Activated CD4-positive, alpha-beta T cell treated with anti-CD3 and anti-CD28 coated beads, Interleukin-2, Interleukin-4, amounts not matched to agents 100 ng/mL and 50 ng/mL, durations not matched to agents 16 hours and 8 hours (primary cell): ENCODE data around the gene PHACTR4.
"Not testable (repeated sequence)": the region's sequence is repeated elsewhere in the genome, so short reads cannot be mapped to it uniquely, and the experiment has no call there.

ENCODE experiments used
- DNase-seq: peaks from one replicate; pipeline ENCODE4 v3.0.0-alpha.2; 2020; ENCODE audit warnings: low spot score

PHACTR4 gene

GRCh38 chr1:28503117-28503516 lies 133.6 kb downstream of the PHACTR4 start:
- no peak for DNase-seq

- DNase-seq = peak; percentile 98
These were observed 136.1 kb downstream of the PHACTR4 start, which contains the start of gene RCC1 for GRCh38 chr1:28505406-28506187. RCC1 (plus strand) TSS chr1:28506043; CDS start chr1:28529867, 23,824 bp downstream.

GRCh38 chr1:28506907-28507246 lies 137.3 kb downstream of the PHACTR4 start:
- peak; percentile 34 for DNase-seq

- DNase-seq = peak; percentile 43
These were observed 137.7 kb downstream of the PHACTR4 start for GRCh38 chr1:28507247-28507645.

GRCh38 chr1:28507646-28508434 lies 138.3 kb downstream of the PHACTR4 start:
- peak; percentile 28 for DNase-seq

- DNase-seq = peak; percentile 34
These were observed 138.9 kb downstream of the PHACTR4 start for GRCh38 chr1:28508435-28508754.

GRCh38 chr1:28509705-28510272 lies 140.2 kb downstream of the PHACTR4 start:
- peak; percentile 55 for DNase-seq

GRCh38 chr1:28510273-28510969 lies 140.9 kb downstream of the PHACTR4 start:
- DNase-seq = peak; percentile 74

- DNase-seq = no peak
These were observed 141.5 kb downstream of the PHACTR4 start for GRCh38 chr1:28510970-28511440.

GRCh38 chr1:28512058-28512611 lies 142.6 kb downstream of the PHACTR4 start:
- DNase-seq = peak; percentile 33

- DNase-seq = peak; percentile 16
These were observed 144.9 kb downstream of the PHACTR4 start for GRCh38 chr1:28514445-28514933.

GRCh38 chr1:28516518-28516956 lies 147.0 kb downstream of the PHACTR4 start:
- no peak for DNase-seq

GRCh38 chr1:28517649-28517999 lies 148.1 kb downstream of the PHACTR4 start:
- no peak for DNase-seq

- DNase-seq = peak; percentile 93
These were observed 148.6 kb downstream of the PHACTR4 start for GRCh38 chr1:28518000-28518744.

- peak; percentile 79 for DNase-seq
These were observed 149.3 kb downstream of the PHACTR4 start for GRCh38 chr1:28518745-28519341.

- DNase-seq = no peak
These were observed 150.6 kb downstream of the PHACTR4 start for GRCh38 chr1:28519946-28520725.

- not testable (repeated sequence) for DNase-seq
These were observed 151.3 kb downstream of the PHACTR4 start for GRCh38 chr1:28520796-28521195.

GRCh38 chr1:28521502-28522164 lies 152.1 kb downstream of the PHACTR4 start:
- no peak for DNase-seq

GRCh38 chr1:28522537-28522936 lies 153.0 kb downstream of the PHACTR4 start:
- DNase-seq = not testable (repeated sequence)
